HG03575 (cell line): ENCODE results near the gene GPS2.

Source experiments
- ATAC-seq: cut with Tn5 transposase; IDR thresholded peaks from one replicate; pipeline ENCODE4 v1.9.1; 2021; ENCODE audit not compliant: unreplicated experiment, insufficient number of reproducible peaks, low FRiP score; ENCODE audit errors: extremely low read depth

The GPS2 gene

GRCh38 chr17:7314719-7315569 is at the start of gene GPS2:
Gene GPS2 (minus strand): TSS chr17:7315360. CDS start chr17:7315052, 308 bp downstream.
- ATAC-seq = no peak

DNA sequence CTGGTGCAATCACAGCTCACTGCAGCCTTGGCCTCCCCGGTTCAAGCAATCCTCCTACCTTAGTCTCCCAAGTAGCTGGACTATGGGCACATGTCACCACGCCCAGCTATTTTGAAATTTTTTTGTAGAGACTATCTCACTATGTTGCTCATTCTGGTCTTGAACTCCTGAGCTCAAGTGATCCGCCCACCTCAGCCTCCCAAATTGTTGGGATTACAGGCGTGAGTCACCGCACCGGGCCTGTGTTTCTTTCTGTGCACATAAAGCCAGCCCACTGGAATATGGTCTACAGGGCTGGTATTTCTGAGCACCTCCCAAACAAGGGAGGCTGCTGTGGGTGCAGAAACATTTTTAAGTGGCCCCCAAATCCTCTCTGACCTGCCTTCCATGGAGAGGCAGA is 48.2 kb upstream of the GPS2 start:
- ATAC-seq = no peak

GRCh38 chr17:7361906-7362305 is 46.7 kb upstream of the GPS2 start:
- no peak for ATAC-seq

- ATAC-seq = no peak
These were observed 42.2 kb upstream of the GPS2 start for GRCh38 chr17:7357381-7357780.

DNA sequence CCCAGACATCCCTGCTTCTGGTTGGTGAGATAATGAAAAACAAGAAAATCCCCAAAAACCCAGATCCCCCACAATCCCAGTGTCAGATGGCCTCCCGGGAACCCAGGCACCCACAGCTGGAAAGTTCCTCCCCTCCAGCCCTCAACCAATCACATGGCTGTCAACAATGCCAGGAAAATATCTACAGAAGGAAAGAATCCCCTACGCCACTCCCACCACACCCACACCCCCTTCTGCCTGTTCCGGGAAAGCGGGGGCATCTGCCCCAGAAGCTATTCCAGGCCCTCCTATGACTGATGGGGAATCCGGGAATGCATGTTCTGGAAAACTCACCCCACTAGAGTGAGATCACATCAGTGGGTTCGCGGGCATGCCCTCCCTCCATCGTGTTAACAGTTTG is 41.6 kb upstream of the GPS2 start:
- ATAC-seq = no peak

DNA sequence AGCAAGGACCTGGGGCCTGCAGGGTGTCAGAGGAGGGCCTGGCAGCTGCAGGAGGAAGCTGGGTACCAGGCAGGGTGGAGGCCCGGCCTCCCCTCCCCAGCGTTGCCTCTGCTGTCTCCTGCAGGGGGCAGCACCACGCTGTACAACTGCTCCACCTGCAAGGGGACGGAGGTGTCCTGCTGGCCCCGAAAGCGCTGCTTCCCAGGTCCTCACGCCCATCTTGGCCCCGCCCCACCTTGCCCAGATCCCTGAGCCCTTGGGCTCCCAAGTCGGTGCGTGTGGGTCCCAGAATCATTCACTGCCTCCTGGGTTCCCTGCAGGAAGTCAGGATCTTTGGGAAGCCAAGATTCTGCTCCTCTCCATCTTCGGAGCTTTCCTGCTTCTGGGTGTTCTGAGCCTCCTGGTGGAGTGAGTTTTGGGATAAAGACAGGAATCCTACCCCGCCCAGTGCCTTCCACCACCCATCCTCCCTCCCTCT is 41.0 kb upstream of the GPS2 start:
- ATAC-seq = no peak

DNA sequence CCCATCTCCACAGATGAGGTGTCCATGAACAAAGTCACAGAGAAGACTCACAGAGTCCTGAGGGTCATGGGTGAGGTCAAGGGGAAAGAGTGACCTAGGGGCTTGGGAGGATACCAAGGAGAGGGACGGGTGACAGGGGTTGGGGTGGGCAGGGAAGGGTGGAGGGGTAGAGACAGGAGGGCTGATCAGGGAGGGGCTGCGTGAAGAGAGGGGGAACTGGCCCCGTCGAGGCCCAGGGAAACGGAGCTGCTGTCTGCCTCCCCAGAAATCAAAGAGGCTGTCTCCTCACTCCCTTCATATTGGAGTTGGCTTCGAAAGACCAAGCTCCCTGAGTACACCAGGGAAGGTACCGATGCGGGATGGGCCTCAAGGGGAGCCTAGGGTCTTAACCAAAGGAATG is 40.4 kb upstream of the GPS2 start:
- no peak for ATAC-seq

GRCh38 chr17:7355053-7355452 is 39.9 kb upstream of the GPS2 start, which contains the start of gene TMEM95:
Gene TMEM95 (plus strand): TSS chr17:7355156. CDS start chr17:7355205, 49 bp downstream.
- ATAC-seq = no peak

GRCh38 chr17:7354262-7354843 is 39.2 kb upstream of the GPS2 start:
- ATAC-seq = no peak

- ATAC-seq = no peak
These were observed 37.9 kb upstream of the GPS2 start for GRCh38 chr17:7352910-7353635.

DNA sequence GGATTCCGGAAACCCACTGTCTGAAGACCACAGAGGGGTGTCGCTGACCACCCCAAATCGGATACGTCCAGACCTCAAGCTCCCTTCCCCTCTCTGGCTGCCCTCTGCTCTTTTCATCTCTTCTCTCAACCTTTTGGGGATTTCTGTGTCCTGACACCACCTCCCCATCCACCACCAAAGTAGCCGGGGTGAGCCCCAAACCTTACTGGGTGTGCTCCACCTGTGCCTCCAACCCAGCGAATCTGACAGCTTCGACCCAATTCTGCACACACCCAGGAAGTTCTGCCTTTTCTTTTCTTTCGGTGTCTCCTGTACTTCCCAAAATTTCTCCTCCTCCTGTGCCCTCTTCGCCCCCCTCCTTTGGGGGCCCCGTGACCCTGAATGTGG is 37.3 kb upstream of the GPS2 start:
- no peak for ATAC-seq

DNA sequence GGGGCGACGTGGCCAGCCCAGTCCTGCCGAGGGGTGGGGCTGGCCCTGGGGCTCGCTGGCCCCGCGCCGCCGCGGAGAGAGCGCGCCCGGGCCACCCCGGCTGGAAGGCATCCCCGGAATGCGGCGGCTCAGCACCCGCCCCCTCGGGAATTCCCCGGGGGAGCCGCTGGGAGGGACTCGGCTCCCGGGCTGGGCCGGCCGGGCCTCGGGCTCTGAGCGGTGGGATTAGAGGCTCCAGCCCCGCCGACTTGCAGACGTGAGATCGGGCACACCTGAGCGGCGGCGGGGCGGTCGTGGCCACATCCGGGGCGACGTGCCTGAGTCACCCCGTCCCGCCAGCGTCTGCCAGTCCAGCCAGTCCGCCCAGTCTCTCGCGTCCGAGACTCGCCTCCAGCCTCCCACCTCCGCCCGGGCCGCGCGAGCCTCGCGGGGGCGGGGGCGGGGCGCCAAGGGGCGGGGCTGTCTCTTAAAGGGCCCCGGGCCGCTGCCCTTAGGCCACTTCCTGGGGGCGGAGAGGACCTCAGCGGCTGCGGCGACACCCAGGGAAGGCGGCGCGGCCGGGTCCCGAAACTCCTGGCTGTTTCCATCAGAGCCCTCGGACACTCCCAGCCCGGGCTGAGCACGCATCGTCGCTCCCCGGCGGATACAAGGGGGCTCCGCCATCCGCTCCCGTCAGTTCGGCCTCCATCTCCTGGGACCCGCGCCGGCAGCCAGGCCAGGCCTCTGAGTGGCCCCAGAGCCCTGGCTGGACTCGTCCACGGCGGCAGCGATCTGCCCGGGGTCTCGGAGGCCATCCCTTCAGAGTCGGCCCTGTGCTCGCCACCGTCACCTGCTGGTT is 36.7 kb upstream of the GPS2 start, which contains the start of gene KCTD11:
Gene KCTD11 (plus strand): TSS at position 498 of the 838 bp plus-strand sequence.
- no peak for ATAC-seq

GRCh38 chr17:7348478-7349242 is 33.5 kb upstream of the GPS2 start:
- ATAC-seq = no peak

DNA sequence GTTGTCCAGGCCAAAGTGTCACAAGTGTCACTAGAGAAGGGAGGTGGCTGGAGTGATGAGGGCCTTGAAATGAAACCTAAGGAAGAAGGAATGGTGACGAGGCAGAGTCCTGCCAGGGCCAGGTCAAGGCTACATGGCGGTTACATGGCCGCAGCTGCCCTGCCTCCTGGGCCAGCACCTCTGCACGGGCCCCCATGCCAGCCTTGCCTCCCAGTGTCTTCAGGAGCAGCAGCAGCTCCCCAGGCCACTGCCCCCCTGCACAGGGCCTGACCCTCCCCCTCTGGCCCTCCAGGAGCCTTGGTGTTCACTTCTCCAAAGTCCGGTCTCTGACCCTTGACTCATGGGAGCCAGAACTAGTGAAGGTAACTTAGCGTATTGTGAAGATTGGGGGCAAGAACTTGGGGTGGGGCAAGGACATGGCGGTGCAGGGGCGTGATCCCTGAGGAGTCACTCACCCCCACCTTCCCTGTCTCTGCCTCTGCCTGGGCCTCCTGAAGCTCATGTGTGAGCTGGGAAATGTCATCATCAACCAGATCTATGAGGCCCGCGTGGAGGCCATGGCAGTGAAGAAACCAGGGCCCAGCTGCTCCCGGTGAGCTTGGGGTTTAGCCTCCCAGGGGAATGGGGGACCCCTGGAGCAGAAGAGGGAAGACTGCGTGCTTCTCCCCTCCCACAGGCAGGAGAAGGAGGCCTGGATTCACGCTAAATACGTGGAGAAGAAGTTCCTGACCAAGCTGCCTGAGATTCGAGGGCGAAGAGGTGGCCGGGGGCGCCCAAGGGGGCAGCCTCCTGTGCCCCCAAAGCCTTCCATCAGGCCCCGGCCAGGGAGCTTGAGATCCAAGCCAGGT is 32.7 kb upstream of the GPS2 start:
- ATAC-seq = no peak

GRCh38 chr17:7346761-7347614 is 31.8 kb upstream of the GPS2 start:
- no peak for ATAC-seq

GRCh38 chr17:7343250-7343649 is 28.1 kb upstream of the GPS2 start:
- ATAC-seq = no peak
